ENCODE measurements around the gene MRPL2.

DNA sequence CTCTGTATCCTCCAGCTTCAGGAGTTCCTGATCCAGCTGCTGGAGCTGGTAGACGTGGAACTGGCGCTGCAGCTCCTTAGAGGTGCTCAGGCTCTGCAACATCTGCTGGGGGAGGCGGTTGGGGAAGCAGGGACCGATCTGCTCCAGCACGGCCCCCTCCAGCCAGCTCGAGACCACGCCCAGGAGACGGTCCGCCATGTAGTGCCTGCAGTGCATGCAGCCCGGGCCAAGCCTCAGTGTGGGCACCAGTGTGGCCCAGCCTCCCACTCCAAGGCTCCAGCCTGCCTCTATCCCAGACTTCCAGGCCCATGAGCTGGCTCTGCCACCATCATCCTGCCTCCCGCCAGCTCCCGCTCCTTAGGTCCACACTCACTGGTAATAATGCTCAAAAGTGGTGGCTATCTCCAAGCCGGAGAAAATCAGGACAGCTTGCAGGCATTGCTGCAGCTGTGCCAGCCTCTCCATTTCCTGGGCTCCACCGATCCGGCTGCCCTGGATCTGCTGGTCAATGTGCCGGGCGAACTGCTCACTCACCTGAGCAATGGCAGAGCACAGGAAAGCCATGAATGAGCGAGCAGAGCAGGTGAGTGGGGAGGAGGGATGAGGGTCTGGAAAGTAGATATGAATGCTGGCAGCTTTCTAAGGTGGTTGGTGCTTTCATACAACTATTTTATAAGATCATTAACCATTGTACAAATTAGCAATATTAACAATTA is 18.5 kb downstream of the MRPL2 start:
- TF ChIP-seq EZH2 (IDR thresholded peaks at IDR 0.05; ENCODE audit: insufficient read depth, poor library complexity, severe bottlenecking), result no peak
- TF ChIP-seq EZH2phosphoT487 (IDR thresholded peaks at IDR 0.05; ENCODE audit: insufficient read depth, low read depth), result no peak

Measured in GM23248 (cell line).